ENCODE measurements around the gene ADNP2.

The ADNP2 gene

GRCh38 chr18:80168346-80168745, 59.3 kb downstream of the ADNP2 start:
- TF ChIP-seq CTCF (IDR thresholded peaks at IDR 0.05; ENCODE audit: insufficient read depth, low read length) (no peak), GABPA (IDR thresholded peaks at IDR 0.05; ENCODE audit: low read depth) (no peak), POLR2AphosphoS5 (IDR thresholded peaks at IDR 0.05; ENCODE audit: low read depth) (no peak), REST (IDR thresholded peaks at IDR 0.05; ENCODE audit: insufficient replicate concordance, low read depth) (no peak), SPI1 (IDR thresholded peaks at IDR 0.05; ENCODE audit: borderline replicate concordance, low read depth) (no peak)
- H3K27ac ChIP-seq (replicated peaks), result no peak overlapping the region
- H3K4me3 ChIP-seq (replicated peaks; ENCODE audit: insufficient read depth, low read length), result no peak overlapping the region
- DNase-seq (ENCODE audit: low read depth in 1 of 2, low spot score in 1 of 2), result no peak
- peaks cover 3% of the 10 kb centered on the region for H3K27me3 ChIP-seq (ENCODE audit: insufficient read depth, poor library complexity, severe bottlenecking)

GRCh38 chr18:80168982-80169381, 59.9 kb downstream of the ADNP2 start:
- Histone ChIP-seq H3K4me3 (replicated peaks; ENCODE audit: insufficient read depth, low read length) (no peak overlapping the region), H3K27me3 (ENCODE audit: insufficient read depth, poor library complexity, severe bottlenecking) (peaks cover 3% of the 10 kb centered on the region), H3K27ac (replicated peaks) (no peak overlapping the region)
- TF ChIP-seq GABPA (IDR thresholded peaks at IDR 0.05; ENCODE audit: low read depth), result no peak
- no peak for TF ChIP-seq SPI1 (IDR thresholded peaks at IDR 0.05; ENCODE audit: borderline replicate concordance, low read depth)
- no peak for TF ChIP-seq CTCF (IDR thresholded peaks at IDR 0.05; ENCODE audit: insufficient read depth, low read length)
- no peak for TF ChIP-seq POLR2AphosphoS5 (IDR thresholded peaks at IDR 0.05; ENCODE audit: low read depth)
- no peak for TF ChIP-seq REST (IDR thresholded peaks at IDR 0.05; ENCODE audit: insufficient replicate concordance, low read depth)
- DNase-seq (ENCODE audit: low read depth in 1 of 2, low spot score in 1 of 2), result no peak

GRCh38 chr18:80169607-80170006, 60.5 kb downstream of the ADNP2 start:
- peaks cover 3% of the 10 kb centered on the region for H3K27me3 ChIP-seq (ENCODE audit: insufficient read depth, poor library complexity, severe bottlenecking)
- no peak for DNase-seq (ENCODE audit: low read depth in 1 of 2, low spot score in 1 of 2)
- no peak overlapping the region for H3K27ac ChIP-seq (replicated peaks)
- H3K4me3 ChIP-seq (replicated peaks; ENCODE audit: insufficient read depth, low read length), result no peak overlapping the region
- TF ChIP-seq SPI1 (IDR thresholded peaks at IDR 0.05; ENCODE audit: borderline replicate concordance, low read depth) (no peak), GABPA (IDR thresholded peaks at IDR 0.05; ENCODE audit: low read depth) (no peak), REST (IDR thresholded peaks at IDR 0.05; ENCODE audit: insufficient replicate concordance, low read depth) (no peak), CTCF (IDR thresholded peaks at IDR 0.05; ENCODE audit: insufficient read depth, low read length) (no peak)
